Brain pericyte (primary cell): ENCODE results near the gene CDT1.

ENCODE experiments used
- DNase-seq: peaks from one replicate; pipeline ENCODE4 v3.0.0-alpha.2; 2012; ENCODE audit warnings: low read depth, low spot score

The CDT1 gene

DNA sequence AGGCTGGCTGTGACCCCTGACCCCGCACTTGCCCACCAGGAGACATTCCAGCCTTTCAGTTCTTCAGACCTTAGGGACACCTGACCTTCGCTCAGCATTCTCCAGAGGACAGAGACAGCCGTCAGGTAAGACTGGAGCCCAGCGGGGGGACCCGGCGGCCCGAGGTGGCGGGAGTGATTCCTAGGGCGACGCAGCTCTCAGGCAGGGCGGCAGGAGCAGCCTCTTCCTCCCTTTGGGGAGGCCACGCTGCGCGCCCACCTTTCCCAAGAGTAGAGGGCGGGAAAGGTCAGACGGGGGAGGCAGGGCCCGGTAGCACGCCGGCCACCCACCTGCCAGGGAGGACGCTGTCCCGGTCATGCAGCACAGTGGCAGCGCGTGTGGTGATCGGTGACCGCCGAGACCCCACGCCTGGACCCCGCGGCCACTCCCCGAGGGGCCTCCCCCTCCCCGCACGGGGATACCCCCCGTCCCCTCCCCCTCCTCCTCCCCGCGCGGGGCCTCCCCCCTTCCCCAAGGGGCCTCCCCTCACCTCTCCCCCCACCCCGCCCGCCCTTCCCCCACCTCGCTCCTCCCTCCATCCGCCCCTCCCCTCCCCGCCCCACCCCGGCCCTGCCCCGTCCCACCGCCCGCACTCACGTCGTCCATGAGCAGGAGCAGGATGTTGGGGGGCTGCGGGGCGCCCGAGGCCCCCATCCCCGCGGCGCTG, 52.7 kb downstream of the CDT1 start:
- no peak for DNase-seq

- DNase-seq: peak; percentile 86
Observed at GRCh38 chr16:88856828-88857727, 53.5 kb downstream of the CDT1 start, which contains the start of the genes GALNS and TRAPPC2L. GALNS (minus strand) TSS chr16:88856947; CDS start chr16:88856877, 70 bp downstream. TRAPPC2L (plus strand) TSS chr16:88857127; CDS start chr16:88857151, 24 bp downstream.

GRCh38 chr16:88857728-88858339, 54.2 kb downstream of the CDT1 start:
- DNase-seq: no peak
